ENCODE results near the gene CTNNA2.

The CTNNA2 gene

GRCh38 chr2:79715338-79715737 is 202.5 kb downstream of the CTNNA2 start:
- DNase-seq = no peak

GRCh38 chr2:79716266-79716665 is 203.4 kb downstream of the CTNNA2 start:
- no peak for DNase-seq

- no peak for DNase-seq
Observed at GRCh38 chr2:79717364-79718007, 204.6 kb downstream of the CTNNA2 start.

- DNase-seq = no peak
Observed at GRCh38 chr2:79721061-79721460, 208.2 kb downstream of the CTNNA2 start.

- DNase-seq = no peak
Observed at GRCh38 chr2:79721966-79722365, 209.1 kb downstream of the CTNNA2 start.

GRCh38 chr2:79723830-79724229 is 211.0 kb downstream of the CTNNA2 start:
- DNase-seq = no peak

GRCh38 chr2:79729532-79729931 is 216.7 kb downstream of the CTNNA2 start:
- no peak for DNase-seq

- DNase-seq = no peak
Observed at GRCh38 chr2:79734518-79734917, 221.7 kb downstream of the CTNNA2 start.

GRCh38 chr2:79740879-79741443 is 228.1 kb downstream of the CTNNA2 start:
- no peak for DNase-seq

- no peak for DNase-seq
Observed at GRCh38 chr2:79750321-79750720, 237.5 kb downstream of the CTNNA2 start.

- DNase-seq = no peak
Observed at GRCh38 chr2:79757526-79757925, 244.7 kb downstream of the CTNNA2 start.

- DNase-seq = no peak
Observed at GRCh38 chr2:79758042-79758441, 245.2 kb downstream of the CTNNA2 start.

- no peak for DNase-seq
Observed at GRCh38 chr2:79758749-79759282, 246.0 kb downstream of the CTNNA2 start.

- no peak for DNase-seq
Observed at GRCh38 chr2:79770926-79771325, 258.1 kb downstream of the CTNNA2 start.

- DNase-seq = no peak
Observed at GRCh38 chr2:79771493-79771892, 258.6 kb downstream of the CTNNA2 start.

- DNase-seq = no peak
Observed at GRCh38 chr2:79774016-79774415, 261.2 kb downstream of the CTNNA2 start.

GRCh38 chr2:79776461-79776860 is 263.6 kb downstream of the CTNNA2 start:
- no peak for DNase-seq

- DNase-seq = no peak
Observed at GRCh38 chr2:79780781-79781180, 267.9 kb downstream of the CTNNA2 start.

GRCh38 chr2:79782576-79783452 is 270.0 kb downstream of the CTNNA2 start:
- DNase-seq = no peak

- DNase-seq = no peak
Observed at GRCh38 chr2:79788952-79789651, 276.3 kb downstream of the CTNNA2 start.

GRCh38 chr2:79789811-79790210 is 277.0 kb downstream of the CTNNA2 start:
- no peak for DNase-seq

GRCh38 chr2:79792090-79792489 is 279.2 kb downstream of the CTNNA2 start:
- DNase-seq = no peak

GRCh38 chr2:79793006-79793405 is 280.2 kb downstream of the CTNNA2 start:
- no peak for DNase-seq

All from activated CD4-positive, alpha-beta T cell treated with anti-CD3 and anti-CD28 coated beads, Interleukin-2, amount 50 U/mL, for 4 hours (primary cell).